SK-N-SH treated with all-trans-retinoic acid at 6 μM for 48 hours (cell line): Measurements from ENCODE around the gene RNF17.

Experiments
- ATAC-seq: fragments of 200-7000 bp; cut with Tn5 transposase; 3 replicates; pipeline ENCODE4 v1.9.1; 2020; ENCODE audit warnings: mild to moderate bottlenecking, moderate library complexity
- ARNTL ChIP-seq: fragments of 450-650 bp; formaldehyde crosslinking; IDR thresholded peaks from 2 replicates; pipeline ENCODE4 v1.5.0; 2020; ENCODE audit warnings: low read depth, mild to moderate bottlenecking, moderate library complexity, borderline replicate concordance
- BACH2 ChIP-seq: fragments of 250-450 bp; sonication (Bioruptor Pico); IDR thresholded peaks from 2 replicates; pipeline ENCODE4 v1.9.0; 2021; ENCODE audit warnings: mild to moderate bottlenecking, borderline replicate concordance
- CSDC2 ChIP-seq: fragments of 250-450 bp; sonication (Bioruptor Pico); IDR thresholded peaks from 2 replicates; pipeline ENCODE4 v1.5.0; 2020; ENCODE audit warnings: mild to moderate bottlenecking, moderate library complexity
- ESRRG ChIP-seq: fragments of 250-450 bp; sonication (Bioruptor Pico); IDR thresholded peaks from 2 replicates; pipeline ENCODE4 v1.6.1; 2021; ENCODE audit warnings: mild to moderate bottlenecking
- GLIS3 ChIP-seq: fragments of 250-450 bp; sonication (Bioruptor Pico); IDR thresholded peaks from 2 replicates; pipeline ENCODE4 v1.5.0; 2020; ENCODE audit warnings: mild to moderate bottlenecking, moderate library complexity
- ISL1 ChIP-seq: fragments of 250-450 bp; sonication (Bioruptor Pico); IDR thresholded peaks from 2 replicates; pipeline ENCODE4 v2.1.2; 2022; ENCODE audit warnings: mild to moderate bottlenecking, moderate library complexity
- OSR1 ChIP-seq: fragments of 250-450 bp; sonication (Bioruptor Pico); IDR thresholded peaks from 2 replicates; pipeline ENCODE4 v1.8.0; 2022; ENCODE audit warnings: moderate library complexity, mild to moderate bottlenecking, inconsistent platforms
- PPARA ChIP-seq: fragments of 250-450 bp; sonication (Bioruptor Pico); IDR thresholded peaks from 2 replicates; pipeline ENCODE4 v1.5.0; 2020; ENCODE audit warnings: mild to moderate bottlenecking, borderline replicate concordance
- RARB ChIP-seq: fragments of 250-450 bp; sonication (Bioruptor Pico); IDR thresholded peaks from 2 replicates; pipeline ENCODE4 v1.8.0; 2021; ENCODE audit warnings: mild to moderate bottlenecking, moderate library complexity
- SNAI2 ChIP-seq: fragments of 250-450 bp; sonication (Bioruptor Pico); IDR thresholded peaks from 2 replicates; pipeline ENCODE4 v1.5.0; 2020; ENCODE audit warnings: mild to moderate bottlenecking, moderate library complexity
- TCF4 ChIP-seq: fragments of 250-450 bp; sonication (Bioruptor Pico); IDR thresholded peaks from 2 replicates; pipeline ENCODE4 v1.8.0; 2021; ENCODE audit warnings: mild to moderate bottlenecking, moderate library complexity, borderline replicate concordance
- TOX ChIP-seq: fragments of 250-450 bp; sonication (Bioruptor Pico); IDR thresholded peaks from 2 replicates; pipeline ENCODE4 v1.8.0; 2021; ENCODE audit warnings: mild to moderate bottlenecking, moderate library complexity, borderline replicate concordance
- ZC3H10 ChIP-seq: fragments of 250-450 bp; sonication (Bioruptor Pico); IDR thresholded peaks from 2 replicates; pipeline ENCODE4 v1.5.1; 2021; ENCODE audit warnings: mild to moderate bottlenecking, moderate library complexity
- ZFP3 ChIP-seq: fragments of 250-450 bp; sonication (Bioruptor Pico); IDR thresholded peaks from 2 replicates; pipeline ENCODE4 v1.5.0; 2020; ENCODE audit warnings: mild to moderate bottlenecking, moderate library complexity
- ZFP30 ChIP-seq: fragments of 450-650 bp; formaldehyde crosslinking; IDR thresholded peaks from 2 replicates; pipeline ENCODE4 v1.5.0; 2022; ENCODE audit warnings: mild to moderate bottlenecking, moderate library complexity
- ZNF565 ChIP-seq: fragments of 450-650 bp; formaldehyde crosslinking; conservative IDR thresholded peaks from 2 replicates; pipeline ENCODE4 v1.5.0; 2020; ENCODE audit warnings: low read depth, mild to moderate bottlenecking, moderate library complexity
- ZNF70 ChIP-seq: fragments of 450-650 bp; formaldehyde crosslinking; IDR thresholded peaks from 2 replicates; pipeline ENCODE4 v1.5.0; 2020; ENCODE audit warnings: mild to moderate bottlenecking, moderate library complexity
- ZNF8 ChIP-seq: fragments of 450-650 bp; formaldehyde crosslinking; IDR thresholded peaks from 2 replicates; pipeline ENCODE4 v1.5.0; 2020; ENCODE audit warnings: mild to moderate bottlenecking, moderate library complexity
- TF ChIP-seq, protein P1 (sequence below): fragments of 250-450 bp; sonication (Bioruptor Pico); IDR thresholded peaks from 2 replicates; pipeline ENCODE4 v1.5.1; 2021; ENCODE audit warnings: mild to moderate bottlenecking, moderate library complexity
- TF ChIP-seq, protein P2 (sequence below): fragments of 250-450 bp; sonication (Bioruptor Pico); IDR thresholded peaks from 2 replicates; pipeline ENCODE4 v1.5.0; 2020; ENCODE audit warnings: mild to moderate bottlenecking, moderate library complexity
- TF ChIP-seq, protein P3 (sequence below): fragments of 250-450 bp; sonication (Bioruptor Pico); IDR thresholded peaks from 2 replicates; pipeline ENCODE4 v1.8.0; 2020; ENCODE audit warnings: mild to moderate bottlenecking, moderate library complexity, borderline replicate concordance
- TF ChIP-seq, protein P4 (sequence below): fragments of 250-450 bp; sonication (Bioruptor Pico); IDR thresholded peaks from 2 replicates; pipeline ENCODE4 v1.5.1; 2020; ENCODE audit warnings: low read depth, mild to moderate bottlenecking, moderate library complexity

RNF17 gene

DNA sequence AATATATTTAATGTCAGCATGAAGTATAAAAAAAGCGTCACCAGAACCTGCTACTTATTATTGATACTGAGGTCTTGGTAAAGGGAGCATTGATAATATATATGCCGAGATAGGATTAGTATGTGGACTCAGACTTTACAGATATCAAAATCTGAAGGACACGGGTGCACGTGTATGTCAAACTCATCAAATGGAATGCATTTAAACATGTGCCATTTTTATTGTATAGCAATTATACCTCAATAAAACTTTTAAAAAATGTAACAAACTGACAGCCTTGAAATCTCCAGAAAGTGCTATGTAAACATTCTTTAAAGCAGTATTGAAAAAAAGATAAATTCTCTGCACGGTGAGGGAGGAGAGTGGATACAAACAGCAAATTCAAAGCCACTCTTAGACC is 157.9 kb downstream of the RNF17 start:
- ATAC-seq: no peak
- TF ChIP-seq RARB (CRISPR knock-in tag) (no peak), ARNTL (no peak), TCF4 (no peak), ZNF70 (CRISPR knock-in tag) (no peak), ZC3H10 (no peak), CSDC2 (no peak), SNAI2 (CRISPR knock-in tag) (no peak), GLIS3 (CRISPR knock-in tag) (no peak), ZFP30 (CRISPR knock-in tag) (no peak), PPARA (no peak)
- TF ChIP-seq, protein P1, sequence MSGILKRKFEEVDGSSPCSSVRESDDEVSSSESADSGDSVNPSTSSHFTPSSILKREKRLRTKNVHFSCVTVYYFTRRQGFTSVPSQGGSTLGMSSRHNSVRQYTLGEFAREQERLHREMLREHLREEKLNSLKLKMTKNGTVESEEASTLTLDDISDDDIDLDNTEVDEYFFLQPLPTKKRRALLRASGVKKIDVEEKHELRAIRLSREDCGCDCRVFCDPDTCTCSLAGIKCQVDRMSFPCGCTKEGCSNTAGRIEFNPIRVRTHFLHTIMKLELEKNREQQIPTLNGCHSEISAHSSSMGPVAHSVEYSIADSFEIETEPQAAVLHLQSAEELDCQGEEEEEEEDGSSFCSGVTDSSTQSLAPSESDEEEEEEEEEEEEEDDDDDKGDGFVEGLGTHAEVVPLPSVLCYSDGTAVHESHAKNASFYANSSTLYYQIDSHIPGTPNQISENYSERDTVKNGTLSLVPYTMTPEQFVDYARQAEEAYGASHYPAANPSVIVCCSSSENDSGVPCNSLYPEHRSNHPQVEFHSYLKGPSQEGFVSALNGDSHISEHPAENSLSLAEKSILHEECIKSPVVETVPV: no peak
- TF ChIP-seq, protein P2, sequence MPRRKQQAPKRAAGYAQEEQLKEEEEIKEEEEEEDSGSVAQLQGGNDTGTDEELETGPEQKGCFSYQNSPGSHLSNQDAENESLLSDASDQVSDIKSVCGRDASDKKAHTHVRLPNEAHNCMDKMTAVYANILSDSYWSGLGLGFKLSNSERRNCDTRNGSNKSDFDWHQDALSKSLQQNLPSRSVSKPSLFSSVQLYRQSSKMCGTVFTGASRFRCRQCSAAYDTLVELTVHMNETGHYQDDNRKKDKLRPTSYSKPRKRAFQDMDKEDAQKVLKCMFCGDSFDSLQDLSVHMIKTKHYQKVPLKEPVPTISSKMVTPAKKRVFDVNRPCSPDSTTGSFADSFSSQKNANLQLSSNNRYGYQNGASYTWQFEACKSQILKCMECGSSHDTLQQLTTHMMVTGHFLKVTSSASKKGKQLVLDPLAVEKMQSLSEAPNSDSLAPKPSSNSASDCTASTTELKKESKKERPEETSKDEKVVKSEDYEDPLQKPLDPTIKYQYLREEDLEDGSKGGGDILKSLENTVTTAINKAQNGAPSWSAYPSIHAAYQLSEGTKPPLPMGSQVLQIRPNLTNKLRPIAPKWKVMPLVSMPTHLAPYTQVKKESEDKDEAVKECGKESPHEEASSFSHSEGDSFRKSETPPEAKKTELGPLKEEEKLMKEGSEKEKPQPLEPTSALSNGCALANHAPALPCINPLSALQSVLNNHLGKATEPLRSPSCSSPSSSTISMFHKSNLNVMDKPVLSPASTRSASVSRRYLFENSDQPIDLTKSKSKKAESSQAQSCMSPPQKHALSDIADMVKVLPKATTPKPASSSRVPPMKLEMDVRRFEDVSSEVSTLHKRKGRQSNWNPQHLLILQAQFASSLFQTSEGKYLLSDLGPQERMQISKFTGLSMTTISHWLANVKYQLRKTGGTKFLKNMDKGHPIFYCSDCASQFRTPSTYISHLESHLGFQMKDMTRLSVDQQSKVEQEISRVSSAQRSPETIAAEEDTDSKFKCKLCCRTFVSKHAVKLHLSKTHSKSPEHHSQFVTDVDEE: no peak
- TF ChIP-seq, all 23 proteins: peak for 0

DNA sequence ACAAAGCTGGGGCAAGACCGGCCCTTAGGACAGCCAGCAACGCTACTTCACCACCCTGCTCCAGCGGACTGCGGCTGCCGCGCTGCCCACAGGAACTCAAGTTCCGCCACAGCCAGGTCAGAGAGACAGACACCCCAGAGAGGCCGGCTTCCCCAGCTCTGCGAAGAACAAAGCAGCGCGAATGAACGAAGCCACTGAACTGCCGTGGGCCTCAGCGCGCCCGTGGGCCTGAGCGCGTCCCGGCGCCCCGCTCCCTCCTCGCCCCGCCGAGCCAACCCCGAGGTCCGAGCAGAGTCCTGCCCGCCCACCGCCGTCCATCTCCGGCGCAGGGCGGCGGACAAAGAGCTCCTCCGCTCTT is 158.4 kb downstream of the RNF17 start:
- ATAC-seq: peak; percentile 65

DNA sequence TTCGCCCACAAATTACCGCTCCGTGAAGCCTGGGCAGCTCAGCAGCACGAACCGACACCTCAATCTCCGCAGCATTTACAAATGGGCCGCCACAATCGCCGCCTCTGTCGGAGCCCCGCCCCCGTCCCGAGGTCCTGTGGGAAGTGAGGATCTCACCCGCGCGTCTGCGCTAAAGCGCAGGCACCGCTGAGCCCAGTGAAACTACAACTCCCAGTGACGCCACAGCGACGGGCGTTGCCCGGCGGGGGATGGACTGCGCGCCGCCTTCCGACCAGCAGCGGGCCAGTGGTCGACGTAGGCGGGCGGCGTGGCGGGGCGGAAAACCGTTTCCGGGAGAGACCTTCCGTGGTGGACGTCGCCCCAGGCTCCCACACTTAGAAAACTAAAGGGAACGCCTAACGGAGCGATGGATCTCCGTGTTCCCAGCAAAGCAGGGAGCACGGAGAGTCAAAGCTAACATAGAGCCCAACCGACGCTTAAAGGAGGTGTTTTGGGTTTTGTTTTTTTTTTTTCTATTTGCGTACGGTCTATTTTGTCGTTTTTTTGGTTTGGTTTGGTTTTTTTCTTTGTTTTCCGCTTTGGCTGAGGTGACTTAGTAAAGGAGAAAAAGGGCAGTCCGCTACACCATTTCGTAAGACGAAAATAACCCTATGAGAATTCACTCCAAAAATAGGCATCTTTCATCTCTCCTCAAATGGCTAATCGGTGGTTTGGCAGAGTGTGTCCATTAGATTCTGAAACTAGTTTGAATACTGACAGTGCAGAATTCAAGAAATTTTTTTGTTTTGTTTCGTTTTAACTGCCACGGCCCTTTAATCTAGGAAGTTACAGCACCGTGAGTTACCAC is 159.0 kb downstream of the RNF17 start:
- ATAC-seq: peak; percentile 99
- TF ChIP-seq ESRRG (CRISPR knock-in tag) (no peak), ZNF70 (CRISPR knock-in tag) (no peak), ISL1 (CRISPR knock-in tag) (no peak), TOX (CRISPR knock-in tag) (no peak), SNAI2 (CRISPR knock-in tag) (no peak), PPARA (no peak), ZNF565 (CRISPR knock-in tag) (no peak), RARB (CRISPR knock-in tag) (no peak), ARNTL (no peak), ZNF8 (no peak), CSDC2 (no peak), TCF4 (no peak), ZC3H10 (no peak), ZFP3 (no peak), ZFP30 (CRISPR knock-in tag) (no peak)
- TF ChIP-seq, protein P3, sequence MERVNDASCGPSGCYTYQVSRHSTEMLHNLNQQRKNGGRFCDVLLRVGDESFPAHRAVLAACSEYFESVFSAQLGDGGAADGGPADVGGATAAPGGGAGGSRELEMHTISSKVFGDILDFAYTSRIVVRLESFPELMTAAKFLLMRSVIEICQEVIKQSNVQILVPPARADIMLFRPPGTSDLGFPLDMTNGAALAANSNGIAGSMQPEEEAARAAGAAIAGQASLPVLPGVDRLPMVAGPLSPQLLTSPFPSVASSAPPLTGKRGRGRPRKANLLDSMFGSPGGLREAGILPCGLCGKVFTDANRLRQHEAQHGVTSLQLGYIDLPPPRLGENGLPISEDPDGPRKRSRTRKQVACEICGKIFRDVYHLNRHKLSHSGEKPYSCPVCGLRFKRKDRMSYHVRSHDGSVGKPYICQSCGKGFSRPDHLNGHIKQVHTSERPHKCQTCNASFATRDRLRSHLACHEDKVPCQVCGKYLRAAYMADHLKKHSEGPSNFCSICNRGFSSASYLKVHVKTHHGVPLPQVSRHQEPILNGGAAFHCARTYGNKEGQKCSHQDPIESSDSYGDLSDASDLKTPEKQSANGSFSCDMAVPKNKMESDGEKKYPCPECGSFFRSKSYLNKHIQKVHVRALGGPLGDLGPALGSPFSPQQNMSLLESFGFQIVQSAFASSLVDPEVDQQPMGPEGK (CRISPR knock-in tag): no peak
- TF ChIP-seq, protein P2: no peak
- TF ChIP-seq, protein P4, sequence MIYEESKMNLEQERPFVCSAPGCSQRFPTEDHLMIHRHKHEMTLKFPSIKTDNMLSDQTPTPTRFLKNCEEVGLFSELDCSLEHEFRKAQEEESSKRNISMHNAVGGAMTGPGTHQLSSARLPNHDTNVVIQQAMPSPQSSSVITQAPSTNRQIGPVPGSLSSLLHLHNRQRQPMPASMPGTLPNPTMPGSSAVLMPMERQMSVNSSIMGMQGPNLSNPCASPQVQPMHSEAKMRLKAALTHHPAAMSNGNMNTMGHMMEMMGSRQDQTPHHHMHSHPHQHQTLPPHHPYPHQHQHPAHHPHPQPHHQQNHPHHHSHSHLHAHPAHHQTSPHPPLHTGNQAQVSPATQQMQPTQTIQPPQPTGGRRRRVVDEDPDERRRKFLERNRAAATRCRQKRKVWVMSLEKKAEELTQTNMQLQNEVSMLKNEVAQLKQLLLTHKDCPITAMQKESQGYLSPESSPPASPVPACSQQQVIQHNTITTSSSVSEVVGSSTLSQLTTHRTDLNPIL (CRISPR knock-in tag): no peak

More for the DNA sequence above, 158.4 kb downstream of the RNF17 start:
- TF ChIP-seq ESRRG (CRISPR knock-in tag): no peak
- TF ChIP-seq BACH2 (CRISPR knock-in tag): no peak
- TF ChIP-seq OSR1 (CRISPR knock-in tag): no peak
